T47D (cell line): Measurements from ENCODE around the gene LGALS3BP.
A peak's percentile ranks its signal among the peaks of the same experiment; 100 is the strongest.
"Not testable (repeated sequence)": the region's sequence is repeated elsewhere in the genome, so short reads cannot be mapped to it uniquely, and the experiment has no call there.

Experiments
- DNase-seq, 2 experiments: peaks; one replicate each; pipeline versions ENCODE4 v3.0.0 to v3.0.0-alpha.2; 2011 to 2012; ENCODE audit warnings: low read depth in 1 of 2, low spot score in 1 of 2
- JUND ChIP-seq: IDR thresholded peaks from 2 replicates; pipeline ENCODE4 v1.6.1; 2012; ENCODE audit warnings: low read depth
- in situ Hi-C: cut with HindIII; loops from 2 replicates; pipeline ENCODE4 v1.10.0; 2016; ENCODE audit warnings: low sequenced_read_pairs, low pct_unique_long_range_greater_than_20kb

Gene LGALS3BP

GRCh38 chr17:78967782-78968362 lies 11.9 kb downstream of the LGALS3BP start:
- DNase-seq, result no peak
- in situ Hi-C loops, result no loop called here
- no peak for TF ChIP-seq JUND

- in situ Hi-C loops, result no loop called here
- TF ChIP-seq JUND, result no peak
- DNase-seq, result no peak
These were observed 12.7 kb downstream of the LGALS3BP start for GRCh38 chr17:78966910-78967600.

GRCh38 chr17:78966123-78966813 lies 13.5 kb downstream of the LGALS3BP start:
- no peak for DNase-seq
- TF ChIP-seq JUND, result no peak
- in situ Hi-C loops, result no loop called here

GRCh38 chr17:78965491-78965924 lies 14.2 kb downstream of the LGALS3BP start:
- DNase-seq, result peak in 1 of 2 experiments; percentile 41
- no peak for TF ChIP-seq JUND
- in situ Hi-C loops, result no loop called here

GRCh38 chr17:78963378-78963777 lies 16.3 kb downstream of the LGALS3BP start:
- no peak for DNase-seq
- no peak for TF ChIP-seq JUND
- in situ Hi-C loops, result no loop called here

GRCh38 chr17:78962984-78963348 lies 16.8 kb downstream of the LGALS3BP start:
- DNase-seq, in situ Hi-C loops: not testable (repeated sequence)

- no peak for TF ChIP-seq JUND
- peak in 1 of 2 experiments; percentile 60 for DNase-seq
- in situ Hi-C loops, result no loop called here
These were observed 17.3 kb downstream of the LGALS3BP start for GRCh38 chr17:78962345-78962983.

GRCh38 chr17:78961571-78961970 lies 18.2 kb downstream of the LGALS3BP start:
- TF ChIP-seq JUND, result no peak
- in situ Hi-C loops, result no loop called here
- DNase-seq, result no peak

GRCh38 chr17:78960928-78961327 lies 18.8 kb downstream of the LGALS3BP start:
- no peak for DNase-seq
- in situ Hi-C loops, result no loop called here
- no peak for TF ChIP-seq JUND

GRCh38 chr17:78959803-78960202 lies 19.9 kb downstream of the LGALS3BP start:
- in situ Hi-C loops, result no loop called here
- DNase-seq, result no peak
- TF ChIP-seq JUND, result no peak

GRCh38 chr17:78958641-78959127 lies 21.0 kb downstream of the LGALS3BP start:
- in situ Hi-C loops, result no loop called here
- TF ChIP-seq JUND, result no peak
- DNase-seq, result no peak

- in situ Hi-C loops, result no loop called here
- TF ChIP-seq JUND, result no peak
- no peak for DNase-seq
These were observed 22.6 kb downstream of the LGALS3BP start for GRCh38 chr17:78957128-78957527.

GRCh38 chr17:78956254-78956653 lies 23.5 kb downstream of the LGALS3BP start:
- in situ Hi-C loops, result no loop called here
- no peak for TF ChIP-seq JUND
- DNase-seq, result no peak
